Psoas muscle (tissue), 8 donors: Measurements from ENCODE around the gene OBP2B. TPM values are rescaled to one million over a fixed set of nuclear protein-coding genes. Genes with fewer than 3 reads are reported as not detected.

Source experiments
- ATAC-seq, 4 donors: fragments of 200-7000 bp; cut with Tn5 transposase; one replicate each; pipeline ENCODE4 v1.9.1; 2020; ENCODE audit warnings: moderate library complexity in 3 of 4, mild to moderate bottlenecking in 2 of 4
- DNase-seq, 2 donors: peaks; one replicate each; pipeline ENCODE4 v3.0.0-alpha.2; 2020
- H3K27ac ChIP-seq: fragments of 200-600 bp; one replicate; pipeline ENCODE4 v1.8.0; 2022
- H3K27me3 ChIP-seq, 3 donors: fragments of 200-600 bp in 1 of 3; one replicate each; pipeline versions ENCODE4 v1.6.1 to v1.8.0; 2013 to 2022; ENCODE audit warnings: low read length in 2 of 3, mild to moderate bottlenecking in 2 of 3, moderate library complexity in 1 of 3; ENCODE audit not compliant: insufficient read depth in 3 of 3
- H3K36me3 ChIP-seq, 2 donors: fragments of 200-600 bp in 1 of 2; one replicate each; pipeline versions ENCODE4 v1.6.1 to v1.8.0; 2013 to 2022; ENCODE audit warnings: low read depth in 1 of 2, mild to moderate bottlenecking in 1 of 2, moderate library complexity in 1 of 2; ENCODE audit not compliant: insufficient read depth in 1 of 2
- H3K4me1 ChIP-seq: fragments of 200-600 bp; one replicate; pipeline ENCODE4 v1.8.0; 2022
- H3K4me3 ChIP-seq: fragments of 200-600 bp; one replicate; pipeline ENCODE4 v1.8.0; 2022; ENCODE audit warnings: mild to moderate bottlenecking
- H3K9me3 ChIP-seq: fragments of 200-600 bp; one replicate; pipeline ENCODE4 v1.8.0; 2022
- CTCF ChIP-seq: fragments of 200-600 bp; IDR thresholded peaks from one replicate; pipeline ENCODE4 v1.8.0; 2022; ENCODE audit warnings: antibody characterized with exemption
- WGBS, 3 donors: extraction: QIAGEN DNeasy Blood & Tissue Kit; methylation state at CpG; one replicate each; pipeline versions ENCODE4 v1.1.6 to v1.1.7; 2013; 5-methylcytosine and 5-hydroxymethylcytosine counted together
- intact Hi-C, 2 donors: fragments of 100-400 bp; cut with DNase I; formaldehyde crosslinking; loops; one replicate each; pipeline versions ENCODE4 v1.11.0 to v1.14.2; 2022
- polyA plus RNA-seq, 3 donors: library from polyadenylated mRNA; stranded (reverse); fragments of 200-250 nt; gene quantifications; one replicate each; pipeline ENCODE4 v1.2.3, GENCODE V29; 2013
- total RNA-seq, 4 donors: library from RNA; stranded (reverse); fragmentation: NEBNext Ultra II Directional in 2 of 4; extraction: Animal tissue kit (Norgen Biotek cat#: 25700) in 2 of 4; gene quantifications; one replicate each; pipeline versions ENCODE4 v1.2.1 to v1.2.4, GENCODE V29; 2021 to 2023
- donor health status: healthy with polysubstance abuse.
- donor health status: DM: no; HTN: no; CAD: no; lungs with moderate emphysema.
- donor health status: Bipolar disorder and iron deficiency.
- donor health status: healthy.
- donor health status: DM: yes; HTN: yes; CAD: no.
- donor health status: DM: no; HTN: no; CAD: no.
- donor health status: DM: no; HTN: no; CAD: no.
- donor health status: DM: yes; HTN: yes; CAD: no.

Gene OBP2B
- total and polyA plus RNA-seq, 7 donors, result not detected

- intact Hi-C loops, result loop anchor here (5.0 kb wide), 3 partner anchors 90 to 215 kb away; partner anchors contain the start of gene ABO (in 1 of the 2)
- no peaks in the 10 kb centered on the region for H3K9me3 ChIP-seq
- H3K4me1 ChIP-seq, result no peaks in the 10 kb centered on the region
- H3K27me3 ChIP-seq, result peaks cover 0 to 54% (median 6%) of the 10 kb centered on the region in 3 donors
- DNase-seq, result peak in 1 of 2 donors; percentile 38
- no peak overlapping the region for H3K27ac ChIP-seq
- WGBS, 3 donors, result 52 to 69% (median 66%) methylated on average over 10 of the region's 10 CpGs
- no peaks in the 10 kb centered on the region for H3K36me3 ChIP-seq
- ATAC-seq, result no peak
- no peak overlapping the region for H3K4me3 ChIP-seq
- no peak for TF ChIP-seq CTCF
Observed at GRCh38 chr9:133187561-133188005, 21.5 kb downstream of the OBP2B start.

- DNase-seq, result peak in 1 of 2 donors; percentile 39
- no peak for TF ChIP-seq CTCF
- Histone ChIP-seq H3K9me3 (no peaks in the 10 kb centered on the region), H3K36me3 (no peaks in the 10 kb centered on the region), H3K4me1 (no peaks in the 10 kb centered on the region), H3K27ac (no peak overlapping the region), H3K4me3 (no peak overlapping the region), H3K27me3 (peaks cover 0 to 47% (median 6%) of the 10 kb centered on the region in 3 donors)
- peak in 1 of 4 donors; percentile 16 for ATAC-seq
- WGBS, 3 donors, result 84 to 92% (median 84%) methylated on average over 6 of the region's 6 CpGs
- intact Hi-C loops, result loop anchor here (1.0 to 5.0 kb wide), 4 partner anchors 91 to 300 kb away; partner anchors contain the start of gene ABO (in 1 of the 2)
Observed at GRCh38 chr9:133186736-133187135, 22.3 kb downstream of the OBP2B start.

GRCh38 chr9:133184971-133185370, 24.1 kb downstream of the OBP2B start:
- ATAC-seq (peak; percentile 53 to 80 (median 62)), DNase-seq (no peak)
- no peaks in the 10 kb centered on the region for H3K36me3 ChIP-seq
- H3K4me1 ChIP-seq, result no peaks in the 10 kb centered on the region
- 8 to 13% (median 10%) methylated on average over 7 of the region's 8 CpGs for WGBS, 3 donors
- H3K27me3 ChIP-seq, result peaks cover 0 to 43% (median 6%) of the 10 kb centered on the region in 3 donors
- intact Hi-C loops, result loop anchor here (5.0 kb wide), 4 partner anchors 92 to 302 kb away; partner anchors contain the start of gene ABO (in 1 of the 2)
- H3K9me3 ChIP-seq, result no peaks in the 10 kb centered on the region
- peak; percentile 54 for TF ChIP-seq CTCF
- no peak overlapping the region for H3K4me3 ChIP-seq
- no peak overlapping the region for H3K27ac ChIP-seq

GRCh38 chr9:133182151-133182550, 26.9 kb downstream of the OBP2B start:
- Histone ChIP-seq H3K27ac (no peak overlapping the region), H3K4me3 (no peak overlapping the region), H3K36me3 (no peaks in the 10 kb centered on the region), H3K4me1 (no peaks in the 10 kb centered on the region), H3K9me3 (no peaks in the 10 kb centered on the region), H3K27me3 (peaks cover 0 to 22% (median 0%) of the 10 kb centered on the region in 3 donors)
- no peak for TF ChIP-seq CTCF
- DNase-seq, result no peak
- WGBS, 3 donors, result 69 to 88% (median 87%) methylated on average over 5 of the region's 5 CpGs
- intact Hi-C loops, result loop anchor here in 1 of 2 donors (5.0 kb wide), 1 partner anchor 305 kb away; no protein-coding TSS in a partner anchor
- no peak for ATAC-seq
